Right lobe of liver (tissue), 4 donors: ENCODE measurements around the gene MROH7.

Experiments used
- POLR2A ChIP-seq: fragments of 450-650 bp; IDR thresholded peaks from one replicate; pipeline ENCODE4 v1.6.1; 2017; ENCODE audit warnings: antibody characterized with exemption, mild to moderate bottlenecking
- TF ChIP-seq, protein P1 (sequence below), 4 donors: fragments of 200-600 bp in 3 of 4; fragments of 450-650 bp in 1 of 4; IDR thresholded peaks; one replicate each; pipeline versions ENCODE4 v1.5.1 to v1.8.0; 2016 to 2022; ENCODE audit warnings: antibody characterized with exemption in 4 of 4, mild to moderate bottlenecking in 2 of 4
- donor health status: DM: no; HTN: no; CAD: no.
- donor health status: DM: no; HTN: no; CAD: no.
- donor health status: DM: no; HTN: yes; CAD: no.

DNA sequence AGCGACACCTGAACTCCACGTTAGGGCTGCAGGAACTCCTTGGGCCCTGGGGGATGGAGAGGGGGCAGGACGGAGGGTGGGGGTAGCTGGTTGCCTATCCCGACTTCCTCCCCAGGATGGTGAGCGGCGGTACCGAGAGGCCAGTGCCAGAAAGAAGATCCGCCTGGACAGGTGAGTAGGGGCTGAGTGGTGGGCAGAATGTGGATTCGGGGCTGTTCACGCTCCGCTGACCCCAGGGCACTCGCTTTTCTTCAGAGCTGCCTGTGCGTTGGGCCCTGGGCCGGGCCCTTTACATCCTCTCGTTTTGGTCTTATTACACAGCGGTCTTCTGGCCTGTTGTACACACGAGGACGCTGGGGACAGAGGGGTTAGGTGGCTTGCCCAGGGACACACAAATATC lies 39.0 kb upstream of the MROH7 start:
- TF ChIP-seq, protein P1, sequence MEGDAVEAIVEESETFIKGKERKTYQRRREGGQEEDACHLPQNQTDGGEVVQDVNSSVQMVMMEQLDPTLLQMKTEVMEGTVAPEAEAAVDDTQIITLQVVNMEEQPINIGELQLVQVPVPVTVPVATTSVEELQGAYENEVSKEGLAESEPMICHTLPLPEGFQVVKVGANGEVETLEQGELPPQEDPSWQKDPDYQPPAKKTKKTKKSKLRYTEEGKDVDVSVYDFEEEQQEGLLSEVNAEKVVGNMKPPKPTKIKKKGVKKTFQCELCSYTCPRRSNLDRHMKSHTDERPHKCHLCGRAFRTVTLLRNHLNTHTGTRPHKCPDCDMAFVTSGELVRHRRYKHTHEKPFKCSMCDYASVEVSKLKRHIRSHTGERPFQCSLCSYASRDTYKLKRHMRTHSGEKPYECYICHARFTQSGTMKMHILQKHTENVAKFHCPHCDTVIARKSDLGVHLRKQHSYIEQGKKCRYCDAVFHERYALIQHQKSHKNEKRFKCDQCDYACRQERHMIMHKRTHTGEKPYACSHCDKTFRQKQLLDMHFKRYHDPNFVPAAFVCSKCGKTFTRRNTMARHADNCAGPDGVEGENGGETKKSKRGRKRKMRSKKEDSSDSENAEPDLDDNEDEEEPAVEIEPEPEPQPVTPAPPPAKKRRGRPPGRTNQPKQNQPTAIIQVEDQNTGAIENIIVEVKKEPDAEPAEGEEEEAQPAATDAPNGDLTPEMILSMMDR (IDR thresholded peaks at IDR 0.05) = no peak
- no peak for TF ChIP-seq POLR2A
